Measurements from ENCODE around the gene GDF15. TPM values are rescaled to one million over a fixed set of nuclear protein-coding genes. Genes with fewer than 3 reads are reported as not detected.
"Not testable (repeated sequence)": the region's sequence is repeated elsewhere in the genome, so short reads cannot be mapped to it uniquely, and the experiment has no call there.

Gene GDF15
- total RNA-seq, 1 experiment from 2014 or later, result 1.4 TPM

GRCh38 chr19:18364277-18364825 lies 21.6 kb upstream of the GDF15 start:
- DNase-seq (ENCODE audit: low read depth), result not testable (repeated sequence)

DNA sequence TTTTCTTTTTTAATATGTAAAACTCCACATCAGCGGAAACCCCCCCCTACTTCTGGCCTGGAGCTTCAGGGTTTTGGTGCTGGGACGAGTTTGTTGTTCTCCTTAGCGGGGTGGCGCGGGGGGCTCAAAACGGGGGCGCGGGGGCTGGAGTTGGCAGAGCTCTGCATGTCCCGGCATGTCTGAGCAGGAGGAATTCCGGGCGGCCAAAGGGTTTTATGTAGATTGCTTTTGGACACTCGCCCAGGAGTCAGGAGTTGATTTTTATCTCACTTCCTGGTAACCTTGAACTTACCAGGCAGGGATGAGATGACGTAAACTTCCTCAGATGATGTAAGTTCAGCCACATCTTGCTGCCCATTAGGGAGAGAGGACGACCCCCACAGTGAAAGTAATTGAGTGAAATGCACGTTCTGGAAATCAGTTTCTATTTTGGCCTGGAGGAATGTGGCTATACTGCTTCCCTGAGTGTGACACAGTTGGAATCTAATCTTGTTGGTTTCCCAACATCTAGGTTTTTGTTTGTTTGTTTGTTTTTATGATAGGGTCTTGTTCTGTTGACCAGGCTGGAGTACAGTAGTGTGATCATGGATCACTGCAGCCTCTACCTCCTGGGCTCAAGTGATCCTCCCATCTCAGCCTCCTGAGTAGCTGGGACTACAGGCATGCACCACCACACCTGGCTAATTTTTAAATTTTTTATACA lies 21.0 kb upstream of the GDF15 start:
- peak; percentile 99 for DNase-seq (ENCODE audit: low read depth)

GRCh38 chr19:18366021-18366435 lies 19.9 kb upstream of the GDF15 start:
- DNase-seq (ENCODE audit: low read depth), result peak; percentile 25

DNA sequence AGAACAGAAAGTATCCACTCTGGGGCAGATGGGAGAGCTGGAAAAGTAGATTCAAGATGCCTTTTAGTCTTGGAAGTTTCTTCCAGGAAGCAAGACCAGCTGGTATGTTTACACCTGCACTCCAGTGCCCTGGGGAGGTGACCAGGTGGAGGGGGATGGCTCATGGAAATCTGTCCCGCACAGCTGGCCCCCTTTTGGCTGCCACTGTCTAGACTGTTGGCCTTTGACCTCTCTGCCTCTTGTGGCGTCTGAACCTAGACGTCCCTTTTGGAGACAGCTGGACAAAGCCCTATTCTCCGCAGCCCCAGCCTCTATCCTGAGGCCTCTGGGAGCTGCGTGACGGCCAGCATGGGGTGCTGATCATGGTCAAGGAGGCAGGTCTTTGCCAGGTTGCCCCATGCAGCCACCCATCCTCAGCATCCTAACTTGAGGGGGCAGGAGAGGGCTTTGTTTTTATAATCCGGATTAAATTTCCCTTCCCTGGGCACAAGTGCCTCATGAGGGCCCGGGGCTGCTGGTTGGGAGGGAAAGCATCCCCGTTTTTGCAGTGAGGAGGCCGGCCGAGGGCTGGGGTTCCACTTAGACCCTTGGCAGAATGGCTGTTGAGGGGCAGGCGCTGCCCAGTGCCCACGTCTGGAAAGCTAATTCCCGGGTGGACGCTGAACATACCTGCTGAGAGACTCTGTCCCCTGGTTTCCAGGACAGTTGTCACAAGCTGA lies 17.3 kb upstream of the GDF15 start:
- no peak for DNase-seq (ENCODE audit: low read depth)

DNA sequence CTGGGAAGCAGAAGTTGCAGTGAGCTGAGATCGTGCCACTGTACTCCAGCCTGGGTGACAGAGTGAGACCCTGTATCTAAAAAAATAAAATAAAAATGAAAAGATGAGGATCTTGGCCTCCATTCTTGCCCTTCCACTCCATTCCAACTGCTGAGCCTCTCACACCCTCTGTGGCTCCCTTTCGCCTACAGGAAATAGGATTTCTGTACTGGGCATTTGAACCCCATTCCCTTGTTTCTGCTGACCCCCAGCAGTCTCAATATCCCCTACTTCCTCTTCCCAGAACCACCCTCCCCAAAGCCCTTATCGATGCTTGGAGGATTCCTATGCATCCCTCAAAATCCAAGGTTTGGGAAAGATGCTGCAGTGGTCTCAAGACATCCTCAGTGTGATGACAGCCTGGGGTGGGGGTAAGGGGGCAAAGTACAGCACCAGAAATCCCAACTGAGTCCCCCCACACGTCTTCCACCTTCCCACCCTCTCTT lies 12.5 kb upstream of the GDF15 start:
- no peak for DNase-seq (ENCODE audit: low read depth)

- DNase-seq (ENCODE audit: low read depth), result peak; percentile 99
These were observed 11.9 kb upstream of the GDF15 start for GRCh38 chr19:18373892-18374629.

DNA sequence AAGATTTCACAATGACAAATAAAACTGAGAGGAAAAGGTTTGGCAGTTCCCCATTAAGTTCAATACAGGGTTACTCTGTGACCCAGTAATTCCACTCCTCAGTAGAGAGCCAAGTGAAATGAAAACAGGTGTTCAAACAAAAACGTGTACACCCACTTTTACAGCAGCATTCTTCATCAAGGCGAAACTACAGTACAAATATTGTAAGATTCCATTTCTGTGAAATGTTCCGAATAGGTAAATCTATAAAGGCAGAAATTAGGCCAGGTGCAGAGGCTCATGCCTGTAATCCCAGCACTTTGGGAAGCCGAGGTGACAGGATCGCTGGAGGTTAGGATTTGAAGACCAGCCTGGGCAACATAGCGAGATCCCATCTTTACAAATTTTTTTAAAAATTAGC lies 8.9 kb upstream of the GDF15 start:
- no peak for DNase-seq (ENCODE audit: low read depth)

- peak; percentile 67 for DNase-seq (ENCODE audit: low read depth)
These were observed 5.9 kb upstream of the GDF15 start for GRCh38 chr19:18379803-18380747.

- no peak for DNase-seq (ENCODE audit: low read depth)
These were observed 5.1 kb upstream of the GDF15 start for GRCh38 chr19:18380843-18381242.

- DNase-seq (ENCODE audit: low read depth), result not testable (repeated sequence)
These were observed 2.3 kb upstream of the GDF15 start for GRCh38 chr19:18383622-18384021.

DNA sequence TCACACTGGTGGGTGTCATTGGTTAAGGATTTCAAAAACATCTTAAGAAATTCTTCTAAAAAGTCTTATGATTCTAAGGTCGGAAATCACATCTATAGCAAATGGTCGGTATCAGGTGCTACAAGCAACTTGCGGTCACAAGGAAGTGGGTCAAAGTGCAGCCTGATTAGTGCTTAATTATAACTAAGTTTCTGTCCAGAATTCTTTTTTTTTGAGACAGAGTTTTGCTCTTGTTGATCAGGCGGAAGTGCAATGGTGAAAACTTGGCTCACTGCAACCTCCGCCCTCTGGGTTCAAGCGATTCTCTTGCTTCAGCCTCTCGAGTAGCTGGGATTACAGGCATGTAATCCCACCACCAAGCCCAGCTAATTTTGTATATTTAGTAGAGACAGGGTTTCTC lies 1.2 kb upstream of the GDF15 start:
- DNase-seq (ENCODE audit: low read depth), result no peak

DNA sequence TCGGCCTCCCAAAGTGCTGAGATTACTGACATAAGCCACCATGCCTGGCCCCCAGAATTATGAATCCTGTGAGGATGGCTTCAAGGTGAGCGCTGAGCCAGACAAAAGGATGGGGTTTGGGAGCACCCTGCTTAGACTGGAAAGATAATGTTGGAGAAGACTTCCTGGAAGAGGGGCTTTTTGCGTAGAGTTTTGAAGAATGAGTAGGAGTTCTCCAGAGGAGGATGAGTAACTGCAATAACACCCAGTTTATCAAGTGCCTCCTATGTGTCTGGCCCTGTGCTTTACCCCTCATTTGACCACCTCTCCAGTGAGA lies 641 bp upstream of the GDF15 start:
- no peak for DNase-seq (ENCODE audit: low read depth)

DNA sequence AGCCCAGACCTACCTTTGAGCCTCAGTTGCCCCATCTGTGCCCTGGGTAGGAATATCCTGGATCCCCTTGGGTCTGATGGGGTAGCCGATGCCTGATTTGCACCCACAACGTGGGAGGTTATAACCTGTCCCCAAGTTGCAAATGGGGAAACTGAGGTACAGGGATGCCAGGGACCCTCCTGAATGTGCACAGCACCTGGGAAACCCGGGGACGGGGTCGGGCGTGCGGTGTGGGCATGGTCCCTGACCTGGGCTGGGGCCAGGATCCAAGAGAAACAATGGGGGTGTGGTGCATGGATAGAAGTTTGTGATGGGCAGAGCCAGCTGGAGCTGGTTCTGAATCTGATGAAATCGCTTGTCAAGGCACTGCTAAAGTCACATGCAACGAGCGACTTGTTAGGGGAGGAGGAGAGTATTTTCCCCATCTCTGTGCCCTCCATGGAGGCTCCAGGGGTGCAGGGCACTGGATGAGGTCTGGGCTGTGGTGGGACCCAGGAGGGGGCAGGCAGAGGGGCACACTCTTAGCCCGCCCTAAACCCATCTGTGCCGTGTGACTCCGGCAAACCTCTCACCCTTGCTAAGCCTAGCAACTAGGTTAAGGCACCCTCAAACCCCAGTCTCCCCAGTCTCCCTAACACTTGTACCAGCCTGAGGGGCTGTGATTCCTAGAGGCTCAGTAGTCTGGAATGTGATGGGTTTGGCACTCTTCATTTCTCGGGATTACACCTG lies 749 bp downstream of the GDF15 start:
- peak; percentile 20 for DNase-seq (ENCODE audit: low read depth)

DNA sequence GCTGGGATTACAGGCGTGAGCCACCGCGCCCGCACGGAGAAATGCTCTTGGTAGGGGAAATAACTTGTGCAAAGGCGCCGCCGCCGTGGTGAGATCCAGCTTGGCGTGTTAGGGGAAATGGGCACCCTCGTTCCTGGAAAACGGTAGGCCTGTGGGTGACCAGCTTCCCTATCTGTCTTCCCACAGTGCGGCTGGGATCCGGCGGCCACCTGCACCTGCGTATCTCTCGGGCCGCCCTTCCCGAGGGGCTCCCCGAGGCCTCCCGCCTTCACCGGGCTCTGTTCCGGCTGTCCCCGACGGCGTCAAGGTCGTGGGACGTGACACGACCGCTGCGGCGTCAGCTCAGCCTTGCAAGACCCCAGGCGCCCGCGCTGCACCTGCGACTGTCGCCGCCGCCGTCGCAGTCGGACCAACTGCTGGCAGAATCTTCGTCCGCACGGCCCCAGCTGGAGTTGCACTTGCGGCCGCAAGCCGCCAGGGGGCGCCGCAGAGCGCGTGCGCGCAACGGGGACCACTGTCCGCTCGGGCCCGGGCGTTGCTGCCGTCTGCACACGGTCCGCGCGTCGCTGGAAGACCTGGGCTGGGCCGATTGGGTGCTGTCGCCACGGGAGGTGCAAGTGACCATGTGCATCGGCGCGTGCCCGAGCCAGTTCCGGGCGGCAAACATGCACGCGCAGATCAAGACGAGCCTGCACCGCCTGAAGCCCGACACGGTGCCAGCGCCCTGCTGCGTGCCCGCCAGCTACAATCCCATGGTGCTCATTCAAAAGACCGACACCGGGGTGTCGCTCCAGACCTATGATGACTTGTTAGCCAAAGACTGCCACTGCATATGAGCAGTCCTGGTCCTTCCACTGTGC lies 2.4 kb downstream of the GDF15 start:
- peak; percentile 56 for DNase-seq (ENCODE audit: low read depth)

DNA sequence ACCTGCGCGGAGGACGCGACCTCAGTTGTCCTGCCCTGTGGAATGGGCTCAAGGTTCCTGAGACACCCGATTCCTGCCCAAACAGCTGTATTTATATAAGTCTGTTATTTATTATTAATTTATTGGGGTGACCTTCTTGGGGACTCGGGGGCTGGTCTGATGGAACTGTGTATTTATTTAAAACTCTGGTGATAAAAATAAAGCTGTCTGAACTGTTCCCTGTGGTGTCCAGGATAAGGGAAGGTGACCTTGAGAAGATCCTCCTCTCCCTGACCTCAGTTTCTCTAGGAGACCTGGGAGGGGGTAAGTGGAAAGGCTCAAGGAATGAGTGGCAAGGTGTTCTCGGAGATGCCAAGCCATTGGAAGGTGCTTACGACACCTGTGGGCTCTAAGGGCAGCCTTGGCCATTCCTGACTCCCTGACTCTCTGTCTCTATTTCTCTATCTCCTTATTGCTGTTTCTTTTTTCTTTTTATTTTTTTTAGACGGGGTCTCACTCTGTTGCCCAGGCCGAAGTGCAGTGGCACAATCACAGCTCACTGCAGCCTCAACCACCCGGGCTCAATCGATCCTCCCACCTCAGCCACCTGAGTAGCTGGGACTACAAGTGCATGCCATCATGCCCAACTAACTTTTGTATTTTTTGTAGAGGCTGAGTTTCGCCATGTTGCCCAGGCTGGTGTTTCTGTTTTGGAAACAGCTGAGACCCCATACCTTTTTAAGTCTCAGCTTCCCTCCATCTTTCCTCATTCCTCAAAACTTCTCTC lies 3.2 kb downstream of the GDF15 start:
- DNase-seq (ENCODE audit: low read depth), result no peak

DNA sequence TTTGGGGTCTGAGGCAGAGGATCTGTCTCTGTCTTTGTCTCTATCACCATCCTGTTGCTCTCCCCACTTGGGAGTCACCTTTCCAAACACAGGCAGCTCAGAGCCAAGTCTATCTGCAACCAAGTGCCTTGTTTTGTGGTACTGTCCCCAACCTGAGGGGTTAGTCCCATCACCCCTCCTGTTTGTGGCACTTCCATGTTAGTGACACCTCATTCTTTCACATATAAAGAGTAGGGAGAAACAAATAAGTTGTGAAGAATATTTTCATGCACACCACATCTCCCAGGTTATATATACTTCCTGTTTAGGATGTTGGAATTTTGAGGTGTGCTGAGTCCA lies 3.7 kb downstream of the GDF15 start:
- no peak for DNase-seq (ENCODE audit: low read depth)

- DNase-seq (ENCODE audit: low read depth), result no peak
These were observed 4.3 kb downstream of the GDF15 start for GRCh38 chr19:18390065-18390907.

DNA sequence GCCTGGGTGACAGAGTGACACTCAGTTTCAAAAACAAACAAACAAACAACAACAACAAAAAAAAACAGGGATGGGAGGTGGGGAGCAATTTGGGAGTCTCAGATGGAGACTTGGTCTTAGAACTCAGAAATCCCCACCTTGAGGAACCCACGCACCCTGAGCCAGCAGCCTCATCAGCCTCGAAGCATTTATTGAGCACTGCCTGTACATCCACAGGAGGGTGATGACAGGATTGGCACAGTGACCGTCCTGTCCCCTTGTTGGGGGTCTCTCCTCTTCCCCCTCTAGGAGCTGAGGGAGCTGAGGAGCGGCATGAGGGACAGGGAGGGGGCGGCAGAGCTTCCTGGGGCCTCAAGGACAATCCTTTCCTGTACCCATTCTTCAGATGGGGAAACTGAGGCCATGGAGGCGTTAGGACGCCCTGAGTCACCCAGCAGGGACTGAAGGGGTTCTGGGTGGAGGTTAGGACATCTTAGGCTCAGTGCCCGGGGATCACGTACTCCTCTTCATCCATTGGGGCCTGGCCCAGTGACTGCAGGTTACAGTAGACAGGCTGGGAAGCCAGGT lies 5.6 kb downstream of the GDF15 start:
- DNase-seq (ENCODE audit: low read depth), result no peak

All from RPMI7951 (cell line).